ENCODE data around the gene NUMA1. TPM values are rescaled to one million over a fixed set of nuclear protein-coding genes. Genes with fewer than 3 reads are reported as not detected.

Gene NUMA1
- total and polyA plus RNA-seq, 4 donors: 19.5 to 93.2 (median 42.1) TPM

GRCh38 chr11:72091292-72091691 lies 10.9 kb upstream of the NUMA1 start (continued):
- TF ChIP-seq, protein P1, sequence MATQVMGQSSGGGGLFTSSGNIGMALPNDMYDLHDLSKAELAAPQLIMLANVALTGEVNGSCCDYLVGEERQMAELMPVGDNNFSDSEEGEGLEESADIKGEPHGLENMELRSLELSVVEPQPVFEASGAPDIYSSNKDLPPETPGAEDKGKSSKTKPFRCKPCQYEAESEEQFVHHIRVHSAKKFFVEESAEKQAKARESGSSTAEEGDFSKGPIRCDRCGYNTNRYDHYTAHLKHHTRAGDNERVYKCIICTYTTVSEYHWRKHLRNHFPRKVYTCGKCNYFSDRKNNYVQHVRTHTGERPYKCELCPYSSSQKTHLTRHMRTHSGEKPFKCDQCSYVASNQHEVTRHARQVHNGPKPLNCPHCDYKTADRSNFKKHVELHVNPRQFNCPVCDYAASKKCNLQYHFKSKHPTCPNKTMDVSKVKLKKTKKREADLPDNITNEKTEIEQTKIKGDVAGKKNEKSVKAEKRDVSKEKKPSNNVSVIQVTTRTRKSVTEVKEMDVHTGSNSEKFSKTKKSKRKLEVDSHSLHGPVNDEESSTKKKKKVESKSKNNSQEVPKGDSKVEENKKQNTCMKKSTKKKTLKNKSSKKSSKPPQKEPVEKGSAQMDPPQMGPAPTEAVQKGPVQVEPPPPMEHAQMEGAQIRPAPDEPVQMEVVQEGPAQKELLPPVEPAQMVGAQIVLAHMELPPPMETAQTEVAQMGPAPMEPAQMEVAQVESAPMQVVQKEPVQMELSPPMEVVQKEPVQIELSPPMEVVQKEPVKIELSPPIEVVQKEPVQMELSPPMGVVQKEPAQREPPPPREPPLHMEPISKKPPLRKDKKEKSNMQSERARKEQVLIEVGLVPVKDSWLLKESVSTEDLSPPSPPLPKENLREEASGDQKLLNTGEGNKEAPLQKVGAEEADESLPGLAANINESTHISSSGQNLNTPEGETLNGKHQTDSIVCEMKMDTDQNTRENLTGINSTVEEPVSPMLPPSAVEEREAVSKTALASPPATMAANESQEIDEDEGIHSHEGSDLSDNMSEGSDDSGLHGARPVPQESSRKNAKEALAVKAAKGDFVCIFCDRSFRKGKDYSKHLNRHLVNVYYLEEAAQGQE (IDR thresholded peaks at IDR 0.05): no peak
- TF ChIP-seq, protein P2, sequence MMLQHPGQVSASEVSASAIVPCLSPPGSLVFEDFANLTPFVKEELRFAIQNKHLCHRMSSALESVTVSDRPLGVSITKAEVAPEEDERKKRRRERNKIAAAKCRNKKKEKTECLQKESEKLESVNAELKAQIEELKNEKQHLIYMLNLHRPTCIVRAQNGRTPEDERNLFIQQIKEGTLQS (IDR thresholded peaks at IDR 0.05): no peak
- TF ChIP-seq JUND (IDR thresholded peaks at IDR 0.05): no peak

DNA sequence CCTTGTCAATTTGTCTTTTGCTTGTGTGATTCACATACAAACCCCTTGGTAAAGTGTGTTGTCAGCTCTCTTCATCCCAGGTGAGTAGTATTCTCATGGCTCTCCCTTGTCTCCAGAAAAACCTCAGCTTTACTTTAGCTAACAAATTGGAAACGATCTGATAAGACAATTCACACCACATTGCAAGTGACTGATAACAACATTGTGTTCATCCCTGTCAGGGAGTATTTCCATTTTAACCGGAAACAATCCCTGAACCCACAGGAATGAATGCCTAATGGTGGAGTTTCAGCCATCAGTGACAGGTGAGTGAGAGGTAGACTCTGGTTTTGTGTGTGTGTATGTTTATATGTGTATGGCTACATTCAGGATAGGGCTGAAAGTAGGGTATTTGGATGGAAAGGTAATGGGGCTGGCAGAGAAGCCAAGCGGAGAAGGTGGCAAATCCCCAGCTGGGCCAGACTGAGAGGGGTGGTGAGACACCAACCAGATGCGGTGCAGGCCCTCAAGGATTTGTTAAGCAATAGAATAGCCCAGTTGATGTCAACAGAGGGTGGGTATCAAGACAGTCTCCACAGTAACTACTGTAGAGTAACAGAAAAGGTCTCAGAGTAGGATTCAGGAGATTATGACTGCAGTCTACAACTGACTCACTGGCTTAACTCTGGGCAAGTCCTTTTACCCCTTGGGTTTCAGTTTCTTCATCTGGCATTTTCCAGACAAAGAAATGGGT lies 7.9 kb upstream of the NUMA1 start:
- WGBS: 86% methylated on average over 4 of the region's 4 CpGs
- peaks cover 0 to 19% (median 0%) of the 10 kb centered on the region in 4 donors for H3K36me3 ChIP-seq (ENCODE audit: control insufficient read depth in 4 of 4, insufficient read depth in 3 of 4, low read depth in 1 of 4, low read length in 3 of 4)
- TF ChIP-seq GABPA (IDR thresholded peaks at IDR 0.05 in 1 of 2, conservative IDR thresholded peaks at IDR 0.05 in 1 of 2) (no peak), RXRA (IDR thresholded peaks at IDR 0.05) (no peak), FOXA2 (IDR thresholded peaks at IDR 0.05) (no peak), NR2F2 (IDR thresholded peaks at IDR 0.05) (no peak), HNF4G (IDR thresholded peaks at IDR 0.05) (no peak), FOXA1 (IDR thresholded peaks at IDR 0.05) (no peak), CTCF (IDR thresholded peaks at IDR 0.05; ENCODE audit: low read depth, low read length, missing input control) (no peak), ZBTB33 (IDR thresholded peaks at IDR 0.05) (no peak)
- TF ChIP-seq, protein P1 (IDR thresholded peaks at IDR 0.05): no peak
- TF ChIP-seq, protein P2 (IDR thresholded peaks at IDR 0.05): no peak
- TF ChIP-seq, protein P3, sequence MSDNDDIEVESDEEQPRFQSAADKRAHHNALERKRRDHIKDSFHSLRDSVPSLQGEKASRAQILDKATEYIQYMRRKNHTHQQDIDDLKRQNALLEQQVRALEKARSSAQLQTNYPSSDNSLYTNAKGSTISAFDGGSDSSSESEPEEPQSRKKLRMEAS (IDR thresholded peaks at IDR 0.05): no peak

More for the DNA sequence above, 7.9 kb upstream of the NUMA1 start:
- Histone ChIP-seq H3K27ac (ENCODE audit: low read depth in 1 of 2, low read length in 2 of 2) (no peak overlapping the region), H3K4me3 (ENCODE audit: low read depth in 1 of 3, low read length in 3 of 3) (no peak overlapping the region), H3K4me1 (ENCODE audit: control insufficient read depth in 4 of 4, insufficient read depth in 4 of 4, low read length in 3 of 4) (peaks cover 0 to 7% (median 2%) of the 10 kb centered on the region in 4 donors), H3K9me3 (ENCODE audit: control insufficient read depth in 4 of 4, low read length in 3 of 4) (no peaks in the 10 kb centered on the region), H3K27me3 (ENCODE audit: control insufficient read depth in 4 of 4, insufficient read depth in 4 of 4, low read length in 3 of 4) (no peaks in the 10 kb centered on the region), H3K9ac (ENCODE audit: low read depth in 1 of 2, low read length in 2 of 2) (no peak overlapping the region)
- no peak for DNase-seq (ENCODE audit: low spot score)

Measured in liver (tissue), 9 donors.